Fibroblast of lung (primary cell): Measurements from ENCODE around the gene NUDT3.

Experiments used
- EZH2 ChIP-seq: IDR thresholded peaks from 2 replicates; pipeline ENCODE4 v1.5.1; 2012; ENCODE audit warnings: low read length, control low read depth, mild to moderate bottlenecking; ENCODE audit errors: missing control alignments
- TF ChIP-seq, protein P1 (sequence below), 2 donors: IDR thresholded peaks in 1 of 2; conservative IDR thresholded peaks in 1 of 2; 1 replicate in 1 of 2; 2 replicates in 1 of 2; pipeline ENCODE4 v1.5.1; 2011 to 2012; ENCODE audit warnings: low read length in 2 of 2, control low read depth in 1 of 2, inconsistent platforms in 1 of 2, low read depth in 1 of 2, mild to moderate bottlenecking in 1 of 2

- TF ChIP-seq, protein P1, sequence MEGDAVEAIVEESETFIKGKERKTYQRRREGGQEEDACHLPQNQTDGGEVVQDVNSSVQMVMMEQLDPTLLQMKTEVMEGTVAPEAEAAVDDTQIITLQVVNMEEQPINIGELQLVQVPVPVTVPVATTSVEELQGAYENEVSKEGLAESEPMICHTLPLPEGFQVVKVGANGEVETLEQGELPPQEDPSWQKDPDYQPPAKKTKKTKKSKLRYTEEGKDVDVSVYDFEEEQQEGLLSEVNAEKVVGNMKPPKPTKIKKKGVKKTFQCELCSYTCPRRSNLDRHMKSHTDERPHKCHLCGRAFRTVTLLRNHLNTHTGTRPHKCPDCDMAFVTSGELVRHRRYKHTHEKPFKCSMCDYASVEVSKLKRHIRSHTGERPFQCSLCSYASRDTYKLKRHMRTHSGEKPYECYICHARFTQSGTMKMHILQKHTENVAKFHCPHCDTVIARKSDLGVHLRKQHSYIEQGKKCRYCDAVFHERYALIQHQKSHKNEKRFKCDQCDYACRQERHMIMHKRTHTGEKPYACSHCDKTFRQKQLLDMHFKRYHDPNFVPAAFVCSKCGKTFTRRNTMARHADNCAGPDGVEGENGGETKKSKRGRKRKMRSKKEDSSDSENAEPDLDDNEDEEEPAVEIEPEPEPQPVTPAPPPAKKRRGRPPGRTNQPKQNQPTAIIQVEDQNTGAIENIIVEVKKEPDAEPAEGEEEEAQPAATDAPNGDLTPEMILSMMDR (conservative IDR thresholded peaks at IDR 0.05 in 1 of 2, IDR thresholded peaks at IDR 0.05 in 1 of 2; ENCODE audit: low read depth in 1 of 2, low read length in 2 of 2): no peak
- TF ChIP-seq EZH2: no peak
These were observed 92.1 kb downstream of the NUDT3 start for GRCh38 chr6:34300332-34300751.
